DMS114 treated with DMSO at 0.1 percent for 48 hours (cell line): Measurements from ENCODE around the gene SNRPD3.
A peak's percentile ranks its signal among the peaks of the same experiment; 100 is the strongest.

Experiments
- DNase-seq: peaks from one replicate; lab custom pipeline; 2025; ENCODE audit not compliant: unreplicated experiment; lab: John Stamatoyannopoulos, UW

Gene SNRPD3

GRCh38 chr22:24555165-24556039 is at the start of gene SNRPD3:
SNRPD3 (plus strand) TSS chr22:24555999; CDS start chr22:24557675, 1,676 bp downstream.
- peak; percentile 91 for DNase-seq

GRCh38 chr22:24506802-24507438 is 48.9 kb upstream of the SNRPD3 start:
- no peak for DNase-seq

- DNase-seq, result no peak
Measured at GRCh38 chr22:24507716-24508115, 48.1 kb upstream of the SNRPD3 start.

GRCh38 chr22:24510637-24511625 is 44.9 kb upstream of the SNRPD3 start:
- DNase-seq, result no peak

GRCh38 chr22:24512043-24512442 is 43.8 kb upstream of the SNRPD3 start:
- DNase-seq, result no peak

GRCh38 chr22:24513378-24514240 is 42.2 kb upstream of the SNRPD3 start:
- no peak for DNase-seq

GRCh38 chr22:24514241-24515026 is 41.4 kb upstream of the SNRPD3 start:
- no peak for DNase-seq

- DNase-seq, result no peak
Measured at GRCh38 chr22:24515027-24515338, 40.8 kb upstream of the SNRPD3 start.

- no peak for DNase-seq
Measured at GRCh38 chr22:24516301-24516737, 39.5 kb upstream of the SNRPD3 start.

GRCh38 chr22:24517446-24517845 is 38.4 kb upstream of the SNRPD3 start:
- no peak for DNase-seq

GRCh38 chr22:24518228-24518627 is 37.6 kb upstream of the SNRPD3 start:
- no peak for DNase-seq

- DNase-seq, result no peak
Measured at GRCh38 chr22:24518771-24519485, 36.9 kb upstream of the SNRPD3 start.

- no peak for DNase-seq
Measured at GRCh38 chr22:24519496-24519895, 36.3 kb upstream of the SNRPD3 start.

GRCh38 chr22:24521791-24522245 is 34.0 kb upstream of the SNRPD3 start:
- no peak for DNase-seq

GRCh38 chr22:24523873-24524272 is 31.9 kb upstream of the SNRPD3 start:
- no peak for DNase-seq

- DNase-seq, result peak; percentile 16
Measured at GRCh38 chr22:24525416-24526037, 30.3 kb upstream of the SNRPD3 start.

GRCh38 chr22:24526191-24526590 is 29.6 kb upstream of the SNRPD3 start:
- DNase-seq, result no peak

- DNase-seq, result no peak
Measured at GRCh38 chr22:24529898-24530297, 25.9 kb upstream of the SNRPD3 start.
